Myometrial cell (primary cell): ENCODE results near the gene ARHGEF33. TPM values are rescaled to one million over a fixed set of nuclear protein-coding genes. Genes with fewer than 3 reads are reported as not detected.

ENCODE experiments used
- total RNA-seq: library from RNA; depleted of rRNA; stranded (reverse); fragments of >200 nt; gene quantifications from 2 replicates; pipeline ENCODE4 v1.2.3, GENCODE V29; 2015

The ARHGEF33 gene
- under 0.01 TPM in 1 of 2 replicates, not detected in the other for total RNA-seq

GRCh38 chr2:38889575-38889974 is at the start of gene ARHGEF33:
Gene ARHGEF33, plus strand, starts transcription at chr2:38889875. Its CDS starts 29,573 bp downstream, at chr2:38919448.

DNA sequence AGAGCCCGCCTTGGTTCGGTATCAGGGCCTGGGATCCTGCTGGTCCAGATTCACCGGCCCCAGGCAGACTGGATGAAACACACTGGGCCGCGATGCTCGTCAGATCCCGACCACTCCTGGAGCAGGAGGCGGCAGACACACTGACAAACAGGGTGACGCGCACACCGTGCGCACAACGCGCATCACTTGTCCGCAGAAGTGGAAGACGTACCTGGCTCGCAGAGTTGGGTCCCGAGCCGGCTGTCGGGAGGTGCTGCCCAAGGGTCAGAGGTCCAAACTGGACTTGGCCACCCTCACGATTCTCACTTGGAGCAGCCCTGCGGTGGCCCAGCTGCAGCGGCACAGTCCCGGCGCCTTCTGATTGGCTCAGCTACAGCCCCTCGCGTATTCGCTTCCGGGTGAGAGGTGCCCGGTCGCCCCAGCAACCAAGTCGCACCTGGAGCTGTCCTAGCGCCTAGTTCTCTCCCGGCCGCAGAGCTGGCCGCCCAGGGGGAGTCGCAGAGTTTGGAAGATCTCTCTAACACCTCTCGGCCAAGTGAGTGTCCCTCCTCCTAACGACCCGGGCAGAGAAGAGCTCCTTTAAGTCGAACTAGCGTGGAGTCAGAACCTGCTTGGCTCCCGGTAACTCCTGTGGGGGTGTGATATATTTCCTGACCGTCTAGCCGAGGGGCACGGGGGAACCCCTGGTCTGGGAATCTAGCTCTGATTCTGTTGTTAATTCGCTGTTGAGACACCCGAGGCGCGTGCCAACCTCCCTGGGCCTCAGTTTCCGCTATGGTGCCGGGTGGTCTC is 13.9 kb upstream of the ARHGEF33 start, which contains the start of the genes DHX57 and MORN2:
TSS of gene DHX57 (minus strand) at position 359 of the 792 bp plus-strand sequence. CDS start 7,529 bp downstream, outside the sequence.
TSS of gene MORN2 (plus strand) at position 401 of the 792 bp plus-strand sequence.

Other genes with a start within 250 kb of the ARHGEF33 start
- gene GALM, start 223.8 kb upstream of the ARHGEF33 start, total RNA-seq, result 7.4 and 14.4 TPM in 2 replicates
- 94.0 and 114 TPM in 2 replicates for gene SRSF7, start 138.5 kb upstream of the ARHGEF33 start, total RNA-seq
- gene GEMIN6, start 111.7 kb upstream of the ARHGEF33 start, total RNA-seq, result 15.0 and 21.1 TPM in 2 replicates
- 11.0 and 19.3 TPM in 2 replicates for gene DHX57, start 13.9 kb upstream of the ARHGEF33 start, total RNA-seq
- gene MORN2, start 13.9 kb upstream of the ARHGEF33 start, total RNA-seq, result 25.7 and 29.8 TPM in 2 replicates
- gene SOS1, start 231.2 kb downstream of the ARHGEF33 start, total RNA-seq, result 12.4 and 15.3 TPM in 2 replicates